CD14-positive monocyte (primary cell): ENCODE data around the gene PSMD5. TPM values are rescaled to one million over a fixed set of nuclear protein-coding genes. Genes with fewer than 3 reads are reported as not detected.

Source experiments
- DNase-seq, 3 donors: peaks; one replicate each; pipeline ENCODE4 v3.0.0-alpha.2; 2011 to 2022
- H2AFZ ChIP-seq: 2 replicates; pipeline ENCODE4 v1.6.0; 2012; ENCODE audit warnings: mild to moderate bottlenecking, low read depth, low read length, inconsistent platforms; ENCODE audit not compliant: insufficient read depth, poor library complexity, severe bottlenecking
- H3K27ac ChIP-seq, 2 donors: 1 replicate in 1 of 2; 2 replicates in 1 of 2; pipeline ENCODE4 v1.5.1; 2012 to 2013; ENCODE audit warnings: low read length in 2 of 2, control low read depth in 1 of 2, inconsistent platforms in 1 of 2, low read depth in 1 of 2, mild to moderate bottlenecking in 1 of 2
- H3K27me3 ChIP-seq, 2 donors: one replicate each; pipeline versions ENCODE4 v1.6.0 to v1.6.1; 2011 to 2013; ENCODE audit warnings: low read length in 2 of 2; ENCODE audit not compliant: control insufficient read depth in 2 of 2, insufficient read depth in 2 of 2
- H3K36me3 ChIP-seq, 2 donors: replicated peaks in 1 of 2; 1 replicate in 1 of 2; 2 replicates in 1 of 2; pipeline versions ENCODE4 v1.5.1 to v1.6.1; 2012 to 2013; ENCODE audit warnings: low read length in 2 of 2, control low read depth in 1 of 2, inconsistent platforms in 1 of 2, mild to moderate bottlenecking in 1 of 2; ENCODE audit not compliant: insufficient read depth in 2 of 2, control insufficient read depth in 1 of 2
- H3K4me1 ChIP-seq, 2 donors: 1 replicate in 1 of 2; 2 replicates in 1 of 2; pipeline versions ENCODE4 v1.5.1 to v1.6.1; 2012 to 2013; ENCODE audit warnings: low read length in 2 of 2, control low read depth in 1 of 2, inconsistent platforms in 1 of 2, mild to moderate bottlenecking in 1 of 2, moderate library complexity in 1 of 2; ENCODE audit not compliant: insufficient read depth in 2 of 2, control insufficient read depth in 1 of 2
- H3K4me2 ChIP-seq: replicated peaks from 2 replicates; pipeline ENCODE3; 2012; ENCODE audit warnings: low read length, moderate library complexity, mild to moderate bottlenecking; ENCODE audit not compliant: poor library complexity, severe bottlenecking; ENCODE audit errors: extremely low read depth
- H3K4me3 ChIP-seq, 3 experiments: fragments of 200-600 bp in 1 of 3; sonication (generic) in 1 of 3; replicated peaks in 1 of 3; 1 replicate in 2 of 3; 2 replicates in 1 of 3; pipeline ENCODE4 v1.5.1; 2011 to 2013; ENCODE audit warnings: low read length in 3 of 3, mild to moderate bottlenecking in 3 of 3, control low read depth in 2 of 3, low read depth in 2 of 3, inconsistent platforms in 1 of 3, moderate library complexity in 1 of 3
- H3K79me2 ChIP-seq: 2 replicates; pipeline ENCODE4 v1.6.0; 2012; ENCODE audit warnings: mild to moderate bottlenecking, control low read depth, inconsistent platforms, low read length, moderate library complexity; ENCODE audit not compliant: insufficient read depth
- H3K9ac ChIP-seq: 2 replicates; pipeline ENCODE4 v1.6.0; 2017; ENCODE audit warnings: low read length, mild to moderate bottlenecking; ENCODE audit not compliant: insufficient read depth, poor library complexity, severe bottlenecking
- H3K9me3 ChIP-seq, 2 donors: replicated peaks in 1 of 2; 1 replicate in 1 of 2; 2 replicates in 1 of 2; pipeline versions ENCODE4 v1.5.1 to v1.6.1; 2012 to 2013; ENCODE audit warnings: low read length in 2 of 2, control low read depth in 1 of 2; ENCODE audit not compliant: control insufficient read depth in 1 of 2, insufficient read depth in 1 of 2
- H4K20me1 ChIP-seq: 2 replicates; pipeline ENCODE4 v1.6.0; 2012; ENCODE audit warnings: mild to moderate bottlenecking, low read length, control low read depth, moderate library complexity; ENCODE audit not compliant: insufficient read depth
- H3K27ac Mint-ChIP-seq, 7 donors: one replicate each; pipeline ENCODE4 v1.8.0; 2020; ENCODE audit warnings: mild to moderate bottlenecking in 7 of 7, mixed read lengths in 7 of 7, moderate library complexity in 6 of 7, inconsistent platforms in 2 of 7
- H3K27me3 Mint-ChIP-seq, 3 donors: one replicate each; pipeline ENCODE4 v1.8.0; 2021 to 2022; ENCODE audit warnings: low read depth in 3 of 3, mild to moderate bottlenecking in 3 of 3, mixed read lengths in 3 of 3, moderate library complexity in 3 of 3, inconsistent platforms in 1 of 3
- H3K36me3 Mint-ChIP-seq, 2 donors: one replicate each; pipeline ENCODE4 v1.8.0; 2020; ENCODE audit warnings: mixed read lengths in 2 of 2, inconsistent platforms in 1 of 2, mild to moderate bottlenecking in 1 of 2
- H3K4me1 Mint-ChIP-seq: one replicate; pipeline ENCODE4 v1.8.0; 2020; ENCODE audit warnings: mild to moderate bottlenecking, mixed read lengths
- H3K4me3 Mint-ChIP-seq, 2 donors: one replicate each; pipeline ENCODE4 v1.8.0; 2020; ENCODE audit warnings: mild to moderate bottlenecking in 2 of 2, mixed read lengths in 2 of 2, moderate library complexity in 1 of 2
- H3K9me3 Mint-ChIP-seq, 7 donors: one replicate each; pipeline ENCODE4 v1.8.0; 2020 to 2022; ENCODE audit warnings: mixed read lengths in 7 of 7, mild to moderate bottlenecking in 6 of 7, moderate library complexity in 6 of 7, inconsistent platforms in 2 of 7
- WGBS: methylation state at CpG from one replicate; pipeline ENCODE4 v1.1.5; 2013; ENCODE audit warnings: missing lambda C conversion rate; ENCODE audit not compliant: insufficient coverage; 5-methylcytosine and 5-hydroxymethylcytosine counted together
- intact Hi-C, 2 donors: fragments of 100-400 bp; cut with micrococcal nuclease; formaldehyde crosslinking; loops; one replicate each; pipeline versions ENCODE4 v1.15.0 to v1.15.1; 2023
- polyA plus RNA-seq, 3 donors: library from polyadenylated mRNA; depleted of rRNA in 1 of 3; unstranded in 2 of 3; stranded (reverse) in 1 of 3; fragments of 300-500 nt in 2 of 3; fragments of >200 nt in 1 of 3; fragmentation: Illumina TruSeq in 2 of 3; gene quantifications; 1 replicate in 2 of 3; 2 replicates in 1 of 3; pipeline ENCODE4 v1.2.3, GENCODE V29; 2012 to 2021
- TF ChIP-seq, protein P1 (sequence below): fragments of 200-600 bp; IDR thresholded peaks from one replicate; pipeline ENCODE4 v1.8.0; 2022; ENCODE audit warnings: antibody characterized with exemption, mild to moderate bottlenecking

Gene PSMD5
- polyA plus RNA-seq, 3 donors: 10.0 to 20.9 (median 10.7) TPM

DNA sequence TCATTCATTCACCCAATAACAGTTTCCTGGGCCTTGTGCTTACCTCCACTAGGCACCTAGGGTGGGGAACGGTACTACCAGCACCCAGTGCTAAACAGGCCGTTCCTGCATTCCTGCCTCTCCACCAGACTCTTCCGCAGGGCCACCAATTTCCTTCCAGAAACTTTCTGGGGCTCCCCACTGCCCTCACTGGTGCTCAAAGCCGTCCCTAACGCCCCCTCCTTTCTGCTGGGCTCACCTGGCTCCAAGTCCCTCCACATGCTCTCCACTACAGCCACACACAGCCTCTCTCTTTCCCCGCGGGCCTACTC is 32.9 kb upstream of the PSMD5 start:
- TF ChIP-seq, protein P1, sequence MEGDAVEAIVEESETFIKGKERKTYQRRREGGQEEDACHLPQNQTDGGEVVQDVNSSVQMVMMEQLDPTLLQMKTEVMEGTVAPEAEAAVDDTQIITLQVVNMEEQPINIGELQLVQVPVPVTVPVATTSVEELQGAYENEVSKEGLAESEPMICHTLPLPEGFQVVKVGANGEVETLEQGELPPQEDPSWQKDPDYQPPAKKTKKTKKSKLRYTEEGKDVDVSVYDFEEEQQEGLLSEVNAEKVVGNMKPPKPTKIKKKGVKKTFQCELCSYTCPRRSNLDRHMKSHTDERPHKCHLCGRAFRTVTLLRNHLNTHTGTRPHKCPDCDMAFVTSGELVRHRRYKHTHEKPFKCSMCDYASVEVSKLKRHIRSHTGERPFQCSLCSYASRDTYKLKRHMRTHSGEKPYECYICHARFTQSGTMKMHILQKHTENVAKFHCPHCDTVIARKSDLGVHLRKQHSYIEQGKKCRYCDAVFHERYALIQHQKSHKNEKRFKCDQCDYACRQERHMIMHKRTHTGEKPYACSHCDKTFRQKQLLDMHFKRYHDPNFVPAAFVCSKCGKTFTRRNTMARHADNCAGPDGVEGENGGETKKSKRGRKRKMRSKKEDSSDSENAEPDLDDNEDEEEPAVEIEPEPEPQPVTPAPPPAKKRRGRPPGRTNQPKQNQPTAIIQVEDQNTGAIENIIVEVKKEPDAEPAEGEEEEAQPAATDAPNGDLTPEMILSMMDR: no peak
- peaks cover 46% of the 10 kb centered on the region for H3K4me1 Mint-ChIP-seq
- H3K9me3 Mint-ChIP-seq: peaks cover 0 to 2% (median 0%) of the 10 kb centered on the region in 7 donors
- Histone ChIP-seq H3K9ac (peak overlapping the region; percentile 78), H3K9me3 (no peaks in the 10 kb centered on the region), H3K36me3 (peaks cover 16 to 34% of the 10 kb centered on the region in 2 donors), H3K27ac (peak overlapping the region; percentile 68 to 85), H3K27me3 (no peaks in the 10 kb centered on the region), H2AFZ (peak overlapping the region; percentile 80), H3K4me3 (peak overlapping the region; percentile 57 to 97 (median 85)), H4K20me1 (no peaks in the 10 kb centered on the region), H3K4me2 (peak overlapping the region; percentile 83), H3K4me1 (peaks cover 29 to 33% of the 10 kb centered on the region in 2 donors), H3K79me2 (peaks cover 53% of the 10 kb centered on the region)
- H3K36me3 Mint-ChIP-seq: peaks cover 36 to 40% of the 10 kb centered on the region in 2 donors
- intact Hi-C loops: loop anchor here in 1 of 2 donors (5.0 kb wide), 1 partner anchor 52 kb away; the partner anchor contains the start of gene TRAF1
- H3K27me3 Mint-ChIP-seq: peaks cover 0 to 2% (median 1%) of the 10 kb centered on the region in 3 donors
- 29% methylated on average over 4 of the region's 7 CpGs for WGBS
- no peak for DNase-seq
- H3K27ac Mint-ChIP-seq: peak overlapping the region; percentile 84 to 95 (median 92)
- H3K4me3 Mint-ChIP-seq: peak overlapping the region; percentile 82 to 91

- Histone ChIP-seq H3K27me3 (no peaks in the 10 kb centered on the region), H3K4me2 (peak overlapping the region; percentile 83), H3K79me2 (peaks cover 53% of the 10 kb centered on the region), H3K4me1 (peaks cover 32 to 37% of the 10 kb centered on the region in 2 donors), H2AFZ (peak overlapping the region; percentile 80), H3K9ac (no peak overlapping the region), H3K27ac (peak overlapping the region; percentile 68 to 85), H3K4me3 (peak overlapping the region in 1 of 3 experiments; percentile 85), H3K36me3 (peaks cover 16 to 34% of the 10 kb centered on the region in 2 donors), H4K20me1 (no peaks in the 10 kb centered on the region), H3K9me3 (no peaks in the 10 kb centered on the region)
- no peak for DNase-seq
- Mint-ChIP-seq H3K27ac (peak overlapping the region in 6 of 7 donors; percentile 84 to 95 (median 92)), H3K4me1 (peaks cover 48% of the 10 kb centered on the region), H3K36me3 (peaks cover 36 to 43% of the 10 kb centered on the region in 2 donors), H3K4me3 (peak overlapping the region; percentile 82 to 91), H3K27me3 (peaks cover 0 to 2% (median 1%) of the 10 kb centered on the region in 3 donors), H3K9me3 (peaks cover 0 to 2% (median 0%) of the 10 kb centered on the region in 7 donors)
- WGBS: 76% methylated on average over 4 of the region's 4 CpGs
- TF ChIP-seq, protein P1: no peak
- intact Hi-C loops: loop anchor here in 1 of 2 donors (5.0 kb wide), 1 partner anchor 52 kb away; the partner anchor contains the start of gene TRAF1
These were observed 32.5 kb upstream of the PSMD5 start for GRCh38 chr9:120875195-120875565.
